GM18502 (cell line): Measurements from ENCODE around the gene CEP350.

ENCODE experiments used
- ATAC-seq: cut with Tn5 transposase; IDR thresholded peaks from one replicate; pipeline ENCODE4 v1.9.1; 2021; ENCODE audit warnings: mild to moderate bottlenecking; ENCODE audit not compliant: unreplicated experiment, poor library complexity

The CEP350 gene

GRCh38 chr1:179954493-179955286 lies at the start of gene CEP350:
Gene CEP350, plus strand, starts transcription at chr1:179954810. Its CDS starts 31,372 bp downstream, at chr1:179986182.
- ATAC-seq: peak; percentile 91

- no peak for ATAC-seq
Observed at GRCh38 chr1:179910934-179911333, 43.7 kb upstream of the CEP350 start.

GRCh38 chr1:179911812-179912211 lies 42.8 kb upstream of the CEP350 start:
- no peak for ATAC-seq

- ATAC-seq: no peak
Observed at GRCh38 chr1:179917601-179918429, 36.8 kb upstream of the CEP350 start.

- no peak for ATAC-seq
Observed at GRCh38 chr1:179921472-179921871, 33.1 kb upstream of the CEP350 start.

GRCh38 chr1:179921981-179922872 lies 32.4 kb upstream of the CEP350 start:
- ATAC-seq: no peak

- no peak for ATAC-seq
Observed at GRCh38 chr1:179923029-179923428, 31.6 kb upstream of the CEP350 start.

GRCh38 chr1:179924268-179924667 lies 30.3 kb upstream of the CEP350 start:
- peak; percentile 59 for ATAC-seq

GRCh38 chr1:179925302-179925701 lies 29.3 kb upstream of the CEP350 start:
- no peak for ATAC-seq

GRCh38 chr1:179925922-179926849 lies 28.4 kb upstream of the CEP350 start:
- ATAC-seq: no peak

GRCh38 chr1:179926850-179927205 lies 27.8 kb upstream of the CEP350 start:
- ATAC-seq: no peak

- ATAC-seq: no peak
Observed at GRCh38 chr1:179929955-179930798, 24.4 kb upstream of the CEP350 start.

GRCh38 chr1:179930867-179931266 lies 23.7 kb upstream of the CEP350 start:
- ATAC-seq: no peak

GRCh38 chr1:179933219-179933618 lies 21.4 kb upstream of the CEP350 start:
- ATAC-seq: no peak

- peak; percentile 73 for ATAC-seq
Observed at GRCh38 chr1:179935909-179936496, 18.6 kb upstream of the CEP350 start.

GRCh38 chr1:179937668-179938254 lies 16.8 kb upstream of the CEP350 start:
- no peak for ATAC-seq

GRCh38 chr1:179938752-179939151 lies 15.9 kb upstream of the CEP350 start:
- ATAC-seq: no peak

- no peak for ATAC-seq
Observed at GRCh38 chr1:179939941-179940340, 14.7 kb upstream of the CEP350 start.
